ENCODE results near the gene ZNF428.
A peak's percentile ranks its signal among the peaks of the same experiment; 100 is the strongest.
"Not testable (repeated sequence)": the region's sequence is repeated elsewhere in the genome, so short reads cannot be mapped to it uniquely, and the experiment has no call there.

ZNF428 gene

DNA sequence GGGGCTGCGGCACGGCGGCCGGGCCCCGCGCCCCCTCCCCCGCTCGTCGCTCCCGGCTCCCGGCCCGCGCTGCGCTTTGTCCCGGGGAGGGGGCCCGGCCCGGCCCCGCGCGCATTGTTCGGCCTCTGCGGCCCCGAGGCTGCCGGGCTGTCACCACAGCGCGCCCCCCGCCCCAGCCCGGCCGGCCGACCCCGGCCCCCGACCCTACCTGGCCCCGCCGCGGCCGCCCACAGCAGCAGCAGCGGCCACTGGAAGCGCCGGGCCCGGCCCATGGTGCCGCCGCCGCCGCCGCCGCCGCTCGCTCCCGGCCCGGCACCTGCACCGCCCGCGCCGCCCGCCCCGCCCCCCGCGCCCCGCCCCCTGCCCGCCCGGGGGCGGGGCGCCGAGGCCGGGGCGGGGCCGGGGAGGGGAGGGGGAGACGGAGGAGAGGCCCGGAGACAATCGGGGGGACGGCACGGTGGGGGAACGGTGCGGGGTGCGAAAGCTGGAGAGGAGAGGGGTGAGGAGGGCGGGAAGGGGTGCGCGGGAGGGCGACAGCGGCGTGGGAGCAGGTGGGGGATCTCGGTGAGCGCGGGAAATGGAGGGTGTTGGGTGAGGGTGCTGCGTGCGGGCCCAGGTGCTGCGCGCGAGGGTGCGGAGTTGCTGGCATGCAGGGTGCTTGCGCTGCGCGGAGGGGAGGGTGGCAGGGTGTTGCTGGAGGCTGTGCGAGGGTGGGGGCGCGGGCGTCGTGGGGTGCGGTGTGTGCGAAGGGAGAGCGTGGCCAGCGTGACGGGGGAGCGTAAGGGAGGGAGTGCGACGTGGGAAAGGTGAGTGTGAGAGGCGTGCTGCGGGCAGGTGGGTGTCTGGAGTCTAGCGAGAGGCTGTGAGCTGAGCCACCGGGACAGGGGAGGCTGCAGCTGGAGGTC, 20.3 kb upstream of the ZNF428 start, which contains the start of gene CADM4:
TSS of gene CADM4 (minus strand) at position 332 of the 905 bp plus-strand sequence. CDS start at position 272, 60 bp downstream.
- DNase-seq: peak; percentile 49

DNA sequence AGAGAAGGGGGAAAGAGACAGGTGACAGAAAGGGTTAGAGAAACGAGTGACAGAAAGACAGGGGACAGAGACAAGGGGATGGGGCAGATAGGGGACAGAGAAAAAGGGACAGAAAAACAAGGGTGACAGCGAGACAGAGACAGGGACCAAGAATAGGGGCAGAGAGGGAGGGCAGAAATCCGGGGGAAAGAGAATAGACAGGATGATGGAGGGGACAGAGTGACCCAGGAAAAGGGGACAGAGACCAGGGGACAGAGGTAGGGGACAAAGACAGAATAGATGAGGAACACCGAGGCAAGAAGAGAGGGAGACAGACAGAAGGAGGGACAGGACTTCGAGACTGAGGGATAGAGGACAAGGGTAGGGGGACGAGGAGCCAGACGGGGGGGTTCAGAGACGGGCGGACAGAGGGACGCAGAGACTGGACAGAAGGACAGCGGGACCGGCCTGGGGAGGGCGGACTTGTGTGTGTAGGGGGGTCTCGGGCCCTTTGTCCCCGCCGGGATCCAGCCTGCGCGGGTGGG, 19.6 kb upstream of the ZNF428 start:
- DNase-seq: no peak

DNA sequence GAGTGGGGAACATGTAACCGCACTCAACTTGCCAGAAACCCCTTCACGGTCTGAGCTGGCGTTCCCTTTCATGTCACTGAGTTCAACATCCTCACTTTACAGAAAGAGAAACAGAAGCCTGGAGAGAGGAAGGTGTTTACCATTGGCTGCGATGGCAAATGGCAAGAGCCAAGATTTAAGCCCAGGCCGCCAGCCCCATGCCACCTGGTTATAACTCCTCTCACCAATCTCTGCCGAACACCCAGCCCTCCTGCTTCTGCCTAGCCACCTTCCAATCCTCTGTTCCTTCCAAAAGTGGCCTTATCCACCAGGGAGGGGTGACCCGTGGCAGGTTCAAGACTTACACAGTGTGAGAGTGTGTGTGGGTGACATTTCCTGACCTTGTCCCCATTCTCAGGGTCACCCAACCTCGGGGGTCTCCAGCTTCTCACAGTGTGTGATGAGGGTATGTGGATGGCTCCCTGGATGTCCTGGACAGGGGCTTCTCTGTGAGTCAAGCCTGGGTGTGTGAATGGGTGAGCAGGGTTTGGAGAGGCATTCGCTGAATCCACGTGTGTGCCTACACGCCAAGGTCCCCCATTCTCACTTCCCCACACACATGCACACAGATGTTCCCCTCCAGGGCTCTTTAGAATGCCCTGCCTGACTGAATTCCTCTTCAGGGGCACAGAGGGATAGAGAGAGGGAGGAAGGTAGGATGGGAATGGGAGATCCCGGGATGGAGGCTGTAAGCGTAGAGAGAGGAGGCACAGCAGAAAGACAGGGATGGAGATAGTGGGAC, 19.0 kb upstream of the ZNF428 start:
- DNase-seq: no peak

DNA sequence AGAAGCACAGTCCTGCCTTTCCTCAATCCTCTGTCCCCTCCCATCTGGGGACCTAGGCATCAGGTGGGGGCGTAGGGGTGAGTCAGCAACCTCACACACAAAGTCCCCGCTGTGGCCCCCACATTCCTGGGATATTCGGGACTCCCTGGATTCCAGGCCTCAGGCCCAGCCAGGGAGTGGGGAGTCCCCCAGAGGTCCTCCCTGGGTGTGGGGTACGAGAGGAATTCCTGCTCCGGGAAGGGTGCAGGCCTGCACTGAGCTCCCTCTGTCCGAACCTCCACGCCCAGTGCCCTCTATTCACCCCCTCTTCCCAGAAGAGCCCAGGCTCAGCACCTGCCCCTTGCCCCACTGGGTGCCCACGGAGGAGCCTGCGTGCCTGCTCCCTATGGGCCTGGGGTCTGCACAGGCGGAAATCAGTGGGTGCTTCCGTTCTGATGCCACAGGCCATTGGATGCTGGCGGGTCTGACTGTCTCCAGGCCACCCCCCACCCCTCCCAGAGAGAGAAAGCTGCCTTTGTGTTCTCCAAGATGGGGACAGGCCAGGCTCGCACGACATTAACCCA, 16.8 kb upstream of the ZNF428 start:
- no peak for DNase-seq

DNA sequence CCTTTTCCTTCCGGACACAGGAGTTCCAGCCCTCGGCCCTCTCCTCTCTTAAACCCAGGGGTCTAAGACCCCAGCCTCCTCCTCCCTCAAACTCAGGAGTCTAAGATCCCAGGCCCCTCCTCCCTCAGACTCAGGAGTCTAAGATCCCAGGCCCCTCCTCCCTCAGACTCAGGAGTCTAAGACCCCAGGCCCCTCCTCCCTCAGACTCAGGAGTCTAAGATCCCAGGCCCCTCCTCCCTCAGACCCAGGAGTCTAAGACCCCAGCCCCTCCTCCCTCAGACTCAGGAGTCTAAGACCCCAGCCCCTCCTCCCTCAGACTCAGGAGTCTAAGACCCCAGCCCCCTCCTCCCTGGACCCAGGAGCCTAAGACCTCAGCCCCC, 16.1 kb upstream of the ZNF428 start:
- not testable (repeated sequence) for DNase-seq

DNA sequence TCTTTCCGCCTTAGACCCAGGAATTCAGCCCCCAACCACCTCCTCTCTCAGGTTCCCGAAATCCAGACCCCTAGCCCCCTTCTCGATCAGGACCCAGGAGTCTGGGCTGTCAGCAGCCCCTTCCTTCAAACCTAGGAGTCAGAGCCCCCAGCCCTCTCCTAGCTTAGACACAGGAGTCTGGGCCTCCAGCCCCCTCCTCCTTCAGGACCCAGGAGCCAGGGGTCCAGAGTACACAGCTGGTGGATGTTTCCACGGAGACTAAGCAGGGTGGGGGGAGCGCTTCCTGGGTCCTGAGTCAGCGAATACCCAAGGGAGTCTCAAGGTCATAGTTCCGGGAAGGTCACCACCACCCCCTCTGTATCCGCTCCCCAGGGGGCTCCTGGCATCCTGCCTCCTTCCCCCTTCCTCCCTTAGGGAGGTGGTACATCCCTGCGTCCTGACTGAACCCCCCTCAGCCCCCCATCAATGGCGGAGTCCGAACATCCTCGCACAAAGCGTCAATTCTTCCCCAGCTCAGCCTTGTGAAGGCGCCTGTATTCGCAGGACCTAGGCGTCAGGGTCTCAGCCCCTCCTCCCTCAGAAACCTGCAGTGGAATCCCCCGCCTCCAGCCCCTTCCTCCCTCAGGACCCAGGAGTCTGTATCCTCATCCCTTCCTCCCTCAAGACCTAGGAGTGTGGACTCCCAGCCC, 15.6 kb upstream of the ZNF428 start:
- DNase-seq: no peak

DNA sequence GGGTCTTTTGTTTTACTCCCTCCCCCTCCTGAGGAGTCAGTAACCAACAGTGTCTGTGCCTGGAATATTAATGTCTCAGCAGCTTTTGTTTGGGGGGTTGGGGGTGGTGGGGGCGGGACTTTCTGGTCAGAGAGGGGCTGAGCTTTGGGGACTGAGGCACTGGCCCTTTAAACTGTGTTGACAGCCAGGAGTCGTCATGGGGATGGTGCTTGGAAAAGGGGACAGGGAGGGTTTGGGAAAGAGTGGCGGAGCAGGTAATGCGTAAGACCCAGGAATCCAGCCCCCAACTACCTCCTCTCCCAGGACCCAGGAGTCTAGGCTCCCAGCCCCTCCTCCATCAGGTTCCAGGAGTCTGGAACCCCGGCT, 15.1 kb upstream of the ZNF428 start:
- DNase-seq: no peak

DNA sequence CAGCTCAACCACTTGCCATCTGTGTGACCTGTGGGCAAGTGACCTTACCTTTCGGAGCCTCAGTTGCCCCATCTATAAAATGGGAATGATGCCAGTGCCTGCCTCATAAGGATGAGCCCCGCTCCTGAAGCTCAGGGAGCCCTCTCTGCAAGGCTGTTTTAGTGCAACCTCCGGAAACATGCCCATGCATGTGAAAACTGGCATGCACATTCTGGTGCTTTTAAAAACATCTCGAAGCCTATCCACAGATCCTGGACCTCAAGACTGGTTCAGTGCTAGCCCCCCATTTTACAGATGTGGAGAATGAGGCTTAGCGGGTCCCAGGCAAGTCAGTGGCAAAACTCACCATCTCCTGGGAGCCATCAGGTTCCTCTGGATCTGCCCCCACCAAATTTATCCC, 14.6 kb upstream of the ZNF428 start:
- no peak for DNase-seq

DNA sequence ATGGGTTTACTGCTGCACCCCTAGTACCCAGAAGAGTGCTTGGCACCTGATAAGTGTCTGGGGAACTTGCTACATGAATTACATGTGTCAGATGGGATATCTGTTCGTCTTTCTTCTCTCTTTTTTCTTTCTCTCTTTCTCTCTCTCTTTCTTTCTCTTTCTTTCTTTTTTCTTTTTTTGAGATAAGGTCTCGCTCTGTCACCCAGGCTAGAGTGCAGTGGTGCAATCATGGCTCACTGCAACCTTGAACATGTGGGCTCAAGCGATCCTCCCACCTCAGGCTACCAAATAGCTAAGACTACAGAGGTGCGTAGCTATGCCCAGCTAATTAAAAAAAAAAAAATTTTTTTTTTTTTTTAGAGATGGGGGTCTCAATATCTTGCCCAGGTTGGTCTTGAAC, 14.1 kb upstream of the ZNF428 start:
- no peak for DNase-seq

DNA sequence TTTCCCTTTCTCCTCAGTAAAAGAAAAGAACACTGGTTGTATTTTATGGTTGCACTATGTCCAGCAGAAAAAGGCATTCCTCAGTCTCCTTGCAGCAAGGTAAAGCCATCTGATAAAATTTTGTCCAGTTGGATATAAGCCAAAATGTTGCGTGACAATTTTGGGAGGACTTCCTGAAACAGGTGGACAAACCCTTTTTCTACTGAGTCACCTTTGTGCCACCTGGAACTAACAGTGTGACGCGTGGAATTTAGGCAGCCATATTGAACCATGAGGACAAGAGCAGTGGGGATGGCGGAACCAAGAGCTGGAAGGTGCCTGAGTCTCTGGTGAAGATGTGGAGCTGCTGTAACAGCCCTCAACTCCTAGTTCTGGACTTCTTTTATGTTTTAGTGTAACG, 12.1 kb upstream of the ZNF428 start:
- no peak for DNase-seq

DNA sequence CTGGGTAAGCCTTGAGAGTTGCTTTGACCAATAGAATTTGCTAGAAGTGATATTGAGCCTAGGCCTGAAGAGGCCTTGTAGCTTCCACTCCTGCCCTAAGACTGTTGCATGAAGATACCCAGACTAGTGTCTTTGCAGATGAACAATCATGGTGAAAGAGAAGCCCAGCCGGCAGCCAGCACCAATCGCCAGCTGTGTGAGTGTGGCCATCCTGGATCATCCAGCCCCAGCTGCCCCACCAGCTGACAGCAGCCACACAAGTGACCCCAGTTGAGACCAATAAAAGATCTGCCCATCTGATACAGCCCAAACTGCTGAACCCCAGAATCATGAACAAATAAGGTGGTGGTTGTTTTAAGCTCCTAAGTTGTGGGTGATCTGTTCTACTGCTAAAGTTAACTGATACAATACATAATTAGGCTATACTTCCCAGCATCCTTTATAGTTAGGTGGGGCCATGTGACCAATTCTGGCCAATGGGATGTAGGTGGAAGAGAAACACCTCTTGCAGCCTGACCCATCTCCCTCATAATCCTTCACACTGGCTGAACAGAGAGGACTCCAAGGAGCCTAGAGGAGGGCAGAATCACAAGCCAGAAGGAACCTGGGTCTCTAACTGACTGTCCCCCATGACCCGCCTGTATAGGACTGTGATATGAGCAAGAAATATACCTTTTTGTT, 9.4 kb upstream of the ZNF428 start:
- no peak for DNase-seq

DNA sequence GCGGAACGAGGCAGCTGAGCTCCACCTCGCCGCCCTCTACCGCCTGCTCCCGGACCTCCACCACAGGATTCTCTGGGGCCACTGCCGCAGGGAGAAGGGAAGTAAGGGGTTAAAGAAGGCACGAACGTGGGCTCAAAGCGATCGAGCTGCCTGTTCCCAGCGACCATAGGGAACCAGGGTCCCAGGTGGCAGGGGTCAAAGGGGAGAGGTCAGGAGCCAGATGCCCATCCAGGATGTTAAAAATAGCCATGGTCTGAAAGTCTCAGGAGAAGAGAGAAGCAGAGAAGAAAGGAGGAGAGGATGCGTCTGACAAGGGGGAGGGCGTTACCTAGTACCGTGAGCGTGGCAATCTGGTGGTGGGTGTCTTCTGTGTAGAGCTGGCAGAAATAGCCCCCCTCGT, 7.4 kb upstream of the ZNF428 start:
- DNase-seq: no peak

DNA sequence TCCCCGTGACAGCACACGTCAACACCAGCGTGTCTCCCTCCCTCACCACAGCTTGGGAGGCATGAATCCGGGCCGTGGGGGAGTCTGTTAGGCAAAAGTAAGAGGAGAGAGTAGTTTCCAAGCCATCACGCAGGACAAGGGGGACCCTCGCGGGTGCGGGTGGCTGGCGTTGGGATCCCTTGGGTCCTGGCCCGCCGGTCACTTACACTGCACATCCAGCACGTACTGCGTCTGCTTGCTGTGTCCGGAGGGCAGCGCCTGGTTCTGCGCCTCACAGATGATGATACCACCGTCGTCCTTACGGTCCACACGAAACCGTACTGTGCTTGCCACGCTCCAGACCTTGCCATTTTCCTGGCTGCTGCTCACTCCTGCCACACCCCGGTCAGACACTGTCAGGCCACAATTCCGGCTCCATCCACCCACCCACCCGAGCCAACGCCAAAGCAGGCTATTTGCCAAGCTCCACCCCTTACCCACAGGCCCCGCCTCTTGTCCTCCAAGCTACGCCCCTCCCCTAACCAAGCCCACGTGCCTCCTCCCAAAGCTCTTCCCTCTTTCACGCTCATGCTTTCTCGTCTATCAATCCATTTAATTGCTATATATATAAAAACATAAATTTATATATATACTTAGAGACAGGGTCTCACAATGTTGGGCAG, 6.6 kb upstream of the ZNF428 start:
- no peak for DNase-seq

DNA sequence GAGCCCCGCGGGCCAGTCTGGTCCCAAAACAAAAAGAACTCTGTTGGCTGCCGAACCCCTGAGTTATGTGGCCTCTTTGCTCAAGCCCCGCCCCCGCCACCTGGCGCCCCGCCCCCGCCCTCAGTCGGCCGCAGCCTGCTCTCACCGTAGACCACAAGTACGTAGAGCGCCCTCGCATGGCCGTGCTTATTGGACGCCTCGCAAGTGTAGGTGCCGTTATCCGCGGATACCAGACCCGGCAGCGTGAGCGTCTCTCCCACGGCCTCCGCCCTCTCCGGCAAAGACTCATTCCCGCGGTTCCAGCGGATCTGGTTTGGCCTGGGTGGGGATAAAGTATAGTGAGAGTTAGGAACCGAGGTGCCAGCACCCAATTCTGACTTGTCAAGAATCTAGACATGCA, 5.5 kb upstream of the ZNF428 start:
- DNase-seq: peak; percentile 89

DNA sequence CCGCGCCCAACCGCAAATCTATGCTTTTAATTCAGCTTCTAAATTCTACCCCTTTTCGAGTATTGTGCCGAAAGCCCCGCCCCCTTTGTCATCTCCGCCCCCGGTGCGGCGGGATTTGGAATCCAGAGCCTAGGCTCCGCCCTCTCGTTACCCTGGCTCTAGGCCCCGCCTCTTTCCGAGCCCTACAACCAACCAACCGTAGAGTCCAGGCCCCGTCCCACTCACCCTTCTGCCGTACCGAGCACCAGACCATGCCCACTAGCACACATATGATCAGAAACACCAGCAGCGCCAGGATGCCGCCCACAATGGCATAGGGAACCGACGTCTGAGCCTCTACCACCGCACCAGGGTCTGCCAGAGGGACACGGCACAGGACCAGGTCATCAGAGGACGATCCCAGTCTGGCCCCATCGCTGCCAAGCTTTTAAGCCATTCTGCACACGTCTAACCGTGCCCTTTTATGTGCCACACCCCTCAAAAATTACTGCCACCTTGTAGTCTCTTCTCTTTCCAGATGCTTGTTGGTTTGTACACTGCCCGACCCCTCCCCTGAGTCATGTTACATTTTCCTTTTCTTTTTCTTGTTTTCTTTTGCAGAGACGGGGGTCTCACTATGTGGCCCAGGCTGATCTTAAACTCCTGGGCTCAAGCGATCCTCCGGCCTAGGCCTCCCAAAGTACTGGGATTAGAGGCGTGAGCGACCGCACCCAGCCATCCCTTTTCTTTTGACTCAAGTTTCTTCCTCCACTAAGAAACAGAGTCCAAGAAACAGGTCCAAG, 4.7 kb upstream of the ZNF428 start:
- no peak for DNase-seq

DNA sequence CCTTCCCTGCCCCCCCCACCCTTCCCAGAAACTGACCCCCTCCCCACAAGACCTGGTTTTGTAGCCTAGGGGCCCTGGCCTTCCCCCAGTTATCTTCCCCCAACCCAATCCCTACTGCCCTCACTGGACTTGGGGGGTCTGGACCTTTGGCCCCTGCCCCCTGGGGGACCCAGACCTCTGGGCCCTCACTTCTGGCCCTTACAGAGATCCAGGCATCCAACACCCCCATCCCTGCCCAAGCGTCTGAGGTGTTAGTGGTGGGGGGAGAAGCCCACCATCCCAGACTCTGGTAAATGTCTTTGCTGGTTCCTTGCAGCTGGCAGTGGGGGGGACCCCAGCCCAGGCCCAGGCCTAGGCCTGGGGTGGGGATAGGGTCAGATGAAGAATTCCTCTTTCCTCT, 3.5 kb upstream of the ZNF428 start:
- DNase-seq: no peak

DNA sequence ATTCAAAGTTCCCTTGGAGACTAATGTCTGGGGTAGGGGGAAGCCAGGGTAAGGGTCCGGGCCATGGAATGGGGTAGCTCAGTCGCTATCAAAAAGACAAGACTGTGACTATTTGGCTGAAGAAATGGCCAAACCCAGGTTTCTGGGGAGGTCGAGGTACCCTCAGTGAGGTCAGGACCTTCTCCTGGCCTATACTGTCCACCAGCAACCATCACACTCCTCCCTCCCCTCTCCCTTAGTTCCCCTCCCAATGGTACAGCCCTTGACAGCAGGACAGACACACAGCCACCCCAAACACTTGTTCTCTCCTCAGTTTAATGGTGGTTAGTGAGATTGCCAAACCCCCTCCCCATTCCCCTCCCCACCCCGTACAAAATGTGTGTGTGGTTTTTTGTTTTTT, 2.6 kb upstream of the ZNF428 start:
- DNase-seq: no peak

DNA sequence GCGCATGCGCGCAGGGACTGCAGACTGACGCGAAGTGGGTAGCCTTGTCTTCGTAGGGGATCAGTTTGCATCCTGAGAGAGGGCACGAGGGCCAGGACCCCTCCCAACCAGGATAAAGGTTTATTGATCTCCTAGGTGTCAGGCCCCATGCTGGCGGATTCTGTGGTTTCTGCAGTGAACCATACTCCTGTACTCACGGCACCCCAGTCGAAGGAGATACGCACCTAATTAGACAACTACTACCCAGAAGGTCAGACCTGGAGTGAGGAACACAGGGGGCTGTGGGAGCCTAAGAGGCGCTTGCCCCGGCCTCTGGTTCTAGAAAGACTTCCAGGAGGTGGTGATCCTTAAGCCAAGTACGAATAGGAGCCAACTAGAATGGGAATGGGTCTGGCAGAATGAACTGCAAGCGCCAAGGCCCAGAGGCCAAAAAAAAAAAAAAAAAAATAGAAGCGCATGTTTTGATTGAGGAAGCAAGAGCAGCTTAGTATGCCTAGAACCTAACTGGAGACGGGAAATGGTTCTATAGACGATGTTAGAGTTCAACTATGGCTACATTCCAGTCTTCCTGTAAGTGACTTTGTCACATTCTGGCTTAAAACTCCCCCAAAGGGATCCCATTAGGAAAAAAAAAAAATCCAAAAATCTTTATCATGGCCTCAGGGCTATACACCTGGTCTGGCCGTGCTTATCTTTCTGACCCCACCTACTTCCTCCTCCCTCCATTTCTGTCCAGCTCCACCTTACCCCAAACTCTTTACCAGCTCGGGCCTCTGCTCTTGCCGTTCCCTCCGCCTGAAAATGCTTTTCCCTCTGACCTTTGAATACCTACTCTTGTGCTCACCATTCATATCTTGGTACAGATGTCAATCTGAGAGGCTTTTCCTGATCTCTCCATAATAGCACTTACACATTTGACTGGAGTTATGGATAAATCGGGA, 902 bp upstream of the ZNF428 start:
- DNase-seq: peak; percentile 88

DNA sequence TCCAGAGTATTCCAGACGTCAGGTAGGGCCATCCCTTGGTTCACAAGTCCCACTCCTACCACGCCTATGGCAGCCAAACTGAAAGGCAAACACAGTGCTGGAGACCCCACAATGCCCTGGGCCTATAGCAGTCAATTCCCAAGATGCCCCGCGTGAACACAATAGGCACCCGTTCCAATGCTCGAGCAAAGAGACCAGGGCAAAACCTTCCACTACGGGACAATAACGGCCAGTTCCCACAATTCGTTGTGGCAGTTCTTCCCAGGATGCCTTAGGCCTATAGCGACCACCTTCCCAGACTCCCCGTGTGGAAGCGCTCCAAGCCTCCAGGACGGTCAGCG, 538 bp downstream of the ZNF428 start:
- DNase-seq: peak; percentile 48

DNA sequence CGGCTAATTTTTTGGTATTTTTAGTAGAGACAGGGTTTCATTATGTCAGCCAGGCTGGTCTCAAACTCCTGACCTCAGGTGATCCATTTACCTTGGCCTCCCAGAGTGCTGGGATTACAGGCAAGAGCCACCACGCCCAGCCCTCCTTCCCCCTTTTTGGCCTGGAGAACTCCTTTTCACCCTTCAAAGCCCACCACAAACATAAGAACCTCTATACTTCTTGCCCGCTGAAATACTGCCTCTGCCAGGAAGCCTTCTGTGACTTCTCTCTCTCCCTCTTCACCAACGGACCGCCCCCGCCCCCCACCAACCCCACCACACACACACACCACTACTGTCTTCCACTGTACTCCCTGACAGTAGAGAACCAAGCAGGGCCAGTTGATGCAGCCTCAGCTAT, 2.5 kb downstream of the ZNF428 start:
- no peak for DNase-seq

Measured in stimulated activated CD4-positive, alpha-beta T cell treated with anti-CD3 and anti-CD28 coated beads, Interleukin-4, amount 100 ng/mL, for 1 hour (primary cell).